Activated CD8-positive, alpha-beta T cell treated with anti-CD3 and anti-CD28 coated beads, Interleukin-2, amount 10 ng/mL, durations not matched to agents 7 days and 5 days (primary cell): ENCODE measurements around the gene COL26A1. TPM values are rescaled to one million over a fixed set of nuclear protein-coding genes. Genes with fewer than 3 reads are reported as not detected.

Experiments used
- ATAC-seq: fragments of 150-1000 bp; cut with Tn5 transposase; one replicate; pipeline ENCODE4 v1.10.0; 2021; ENCODE audit warnings: moderate library complexity
- CTCF ChIA-PET: fragments of 350-600 bp; sonication (Branson Sonifier 250); formaldehyde crosslinking; loops from one replicate; lab custom pipeline; 2021; ENCODE audit warnings: antibody characterized with exemption; lab: Charles Lee
- POLR2A ChIA-PET: fragments of 350-600 bp; sonication (Branson Sonifier 250); formaldehyde crosslinking; loops from one replicate; lab custom pipeline; 2021; ENCODE audit warnings: antibody characterized with exemption; lab: Charles Lee
- DNase-seq: peaks from one replicate; pipeline ENCODE4 v3.0.0-alpha.2; 2020
- H3K27ac Mint-ChIP-seq: one replicate; pipeline ENCODE4 v1.8.0; 2021; ENCODE audit warnings: mild to moderate bottlenecking, mixed read lengths
- H3K27me3 Mint-ChIP-seq: one replicate; pipeline ENCODE4 v1.8.0; 2021; ENCODE audit warnings: low read depth, mixed read lengths
- H3K36me3 Mint-ChIP-seq: one replicate; pipeline ENCODE4 v1.8.0; 2021; ENCODE audit warnings: low read depth, mixed read lengths
- H3K4me1 Mint-ChIP-seq: one replicate; pipeline ENCODE4 v1.8.0; 2021; ENCODE audit warnings: low read depth, mixed read lengths
- H3K4me3 Mint-ChIP-seq: one replicate; pipeline ENCODE4 v1.8.0; 2021; ENCODE audit warnings: mild to moderate bottlenecking, mixed read lengths
- H3K9me3 Mint-ChIP-seq: one replicate; pipeline ENCODE4 v1.8.0; 2022; ENCODE audit warnings: mixed read lengths; ENCODE audit not compliant: insufficient read depth
- total RNA-seq, 2 experiments: library from RNA; stranded (reverse); gene quantifications; one replicate each; pipeline ENCODE4 v1.2.3, GENCODE V29; 2021

Gene COL26A1
- total RNA-seq, 2 experiments from 2014 or later: not detected

- Mint-ChIP-seq H3K27ac (no peak overlapping the region), H3K9me3 (no peaks in the 10 kb centered on the region), H3K4me1 (no peaks in the 10 kb centered on the region), H3K4me3 (no peak overlapping the region), H3K27me3 (no peaks in the 10 kb centered on the region), H3K36me3 (no peaks in the 10 kb centered on the region)
- ATAC-seq (no peak), DNase-seq (no peak)
- CTCF ChIA-PET: interaction anchor here (1.2 kb wide), 1 partner anchor 9 kb away, joined by 3 read pairs; no protein-coding TSS in a partner anchor
- POLR2A ChIA-PET: interaction anchor here (0.6 kb wide), 1 partner anchor 269 kb away, joined by 4 read pairs; no protein-coding TSS in a partner anchor
These were observed 228.2 kb downstream of the COL26A1 start for GRCh38 chr7:101590663-101591435.

DNA sequence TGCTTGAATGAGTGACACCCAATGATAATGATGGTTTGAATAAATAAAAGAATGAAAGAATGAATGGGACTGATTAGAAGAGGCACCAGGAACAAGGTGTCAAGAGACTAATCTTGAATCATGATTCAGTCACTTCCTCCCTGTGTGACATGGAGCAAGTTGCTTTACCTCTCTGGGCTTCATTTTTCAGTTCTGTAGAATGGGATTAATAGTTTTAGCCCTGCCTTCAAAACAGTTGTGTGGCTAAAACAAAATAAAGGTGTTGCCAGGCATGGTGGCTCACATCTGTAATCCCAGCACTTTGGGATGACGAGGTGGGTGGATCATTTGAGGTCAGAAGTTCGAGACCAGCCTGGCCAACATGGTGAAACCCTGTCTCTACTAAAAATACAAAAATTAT is 228.8 kb downstream of the COL26A1 start:
- Mint-ChIP-seq H3K27me3 (no peaks in the 10 kb centered on the region), H3K36me3 (no peaks in the 10 kb centered on the region), H3K9me3 (no peaks in the 10 kb centered on the region), H3K27ac (no peak overlapping the region), H3K4me1 (no peaks in the 10 kb centered on the region), H3K4me3 (no peak overlapping the region)
- CTCF ChIA-PET: interaction anchor here (1.2 kb wide), 1 partner anchor 9 kb away, joined by 3 read pairs; no protein-coding TSS in a partner anchor
- POLR2A ChIA-PET: interaction anchor here (0.6 kb wide), 1 partner anchor 269 kb away, joined by 4 read pairs; no protein-coding TSS in a partner anchor
- ATAC-seq (no peak), DNase-seq (no peak)

DNA sequence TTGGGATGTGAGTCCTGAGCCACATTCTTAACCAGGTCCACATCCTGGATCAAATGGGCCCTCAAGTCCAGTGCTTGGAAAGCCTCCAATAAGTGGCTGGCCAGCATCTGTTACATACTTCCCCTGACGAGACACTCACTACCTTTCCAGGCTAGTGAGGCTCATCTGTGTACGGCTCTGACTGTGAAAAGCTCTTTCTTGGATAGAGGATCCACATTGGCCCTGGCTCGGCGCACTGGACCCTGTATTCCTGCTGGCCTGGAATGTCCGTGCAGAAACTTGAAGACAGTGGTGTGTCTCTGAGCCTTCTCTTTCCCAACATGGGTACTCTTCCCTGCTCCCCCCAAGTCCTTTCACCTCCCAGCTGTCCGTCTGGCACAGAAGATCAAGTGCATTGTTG is 230.9 kb downstream of the COL26A1 start:
- POLR2A ChIA-PET: no interaction called here
- H3K4me1 Mint-ChIP-seq: no peaks in the 10 kb centered on the region
- ATAC-seq (no peak), DNase-seq (no peak)
- no peaks in the 10 kb centered on the region for H3K36me3 Mint-ChIP-seq
- H3K27me3 Mint-ChIP-seq: no peaks in the 10 kb centered on the region
- CTCF ChIA-PET: no interaction called here
- no peak overlapping the region for H3K27ac Mint-ChIP-seq
- no peaks in the 10 kb centered on the region for H3K9me3 Mint-ChIP-seq
- no peak overlapping the region for H3K4me3 Mint-ChIP-seq

GRCh38 chr7:101594790-101595189 is 232.1 kb downstream of the COL26A1 start:
- H3K4me1 Mint-ChIP-seq: no peaks in the 10 kb centered on the region

GRCh38 chr7:101595246-101595645 is 232.6 kb downstream of the COL26A1 start:
- no peak overlapping the region for H3K4me3 Mint-ChIP-seq
- ChIA-PET CTCF (interaction anchor here (1.5 kb wide), 1 partner anchor 52 kb away, joined by 4 read pairs; no protein-coding TSS in a partner anchor), POLR2A (interaction anchor here (0.8 kb wide), 1 partner anchor 10 kb away, joined by 4 read pairs; no protein-coding TSS in a partner anchor)
- no peaks in the 10 kb centered on the region for H3K36me3 Mint-ChIP-seq
- no peak overlapping the region for H3K27ac Mint-ChIP-seq
- H3K4me1 Mint-ChIP-seq: no peaks in the 10 kb centered on the region
- DNase-seq (no peak), ATAC-seq (no peak)
- no peaks in the 10 kb centered on the region for H3K27me3 Mint-ChIP-seq
- no peaks in the 10 kb centered on the region for H3K9me3 Mint-ChIP-seq

More at GRCh38 chr7:101594790-101595189, 232.1 kb downstream of the COL26A1 start:
- no peak for ATAC-seq
- Mint-ChIP-seq H3K9me3 (no peaks in the 10 kb centered on the region), H3K36me3 (no peaks in the 10 kb centered on the region), H3K27ac (no peak overlapping the region), H3K4me3 (no peak overlapping the region), H3K27me3 (no peaks in the 10 kb centered on the region)
- POLR2A ChIA-PET: no interaction called here
- DNase-seq: no peak
- CTCF ChIA-PET: interaction anchor here (1.5 kb wide), 1 partner anchor 51 kb away, joined by 4 read pairs; no protein-coding TSS in a partner anchor

DNA sequence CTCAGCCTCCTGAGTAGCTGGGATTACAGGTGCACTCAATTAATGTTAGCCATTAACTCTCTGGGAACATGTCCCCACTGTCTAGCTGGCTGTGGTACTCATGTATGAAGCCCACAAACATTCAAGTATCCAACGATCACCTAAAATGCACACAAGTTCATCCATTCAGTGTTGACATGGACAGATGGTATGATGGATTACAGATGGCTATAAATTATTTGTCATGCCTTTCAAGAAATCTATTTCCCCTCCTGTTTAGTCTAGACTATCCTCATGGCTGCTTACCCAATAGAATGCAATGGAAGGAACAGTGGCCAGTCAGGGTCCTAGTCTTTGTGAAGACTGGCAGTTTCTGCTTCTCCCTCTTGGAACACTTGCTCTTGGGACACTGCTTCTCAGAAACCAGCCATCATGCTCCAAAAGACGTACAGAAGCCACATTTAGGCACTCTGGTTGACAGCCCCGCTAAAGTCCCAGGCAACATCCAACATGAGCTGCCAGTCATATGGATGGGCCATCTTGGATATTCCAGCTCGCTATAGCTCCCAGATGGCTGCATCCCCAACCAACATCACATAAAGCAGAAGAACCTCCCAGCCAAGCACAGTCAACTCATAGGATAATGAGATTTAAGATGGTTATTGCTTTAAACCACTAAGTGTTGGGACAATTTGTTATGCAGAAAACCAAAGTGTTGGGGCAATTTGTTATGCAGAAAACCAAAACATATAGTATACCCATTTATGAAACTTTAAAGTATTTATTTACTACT is 233.3 kb downstream of the COL26A1 start:
- no peak for ATAC-seq
- Mint-ChIP-seq H3K4me3 (no peak overlapping the region), H3K27me3 (no peaks in the 10 kb centered on the region), H3K9me3 (no peaks in the 10 kb centered on the region), H3K36me3 (no peaks in the 10 kb centered on the region), H3K27ac (no peak overlapping the region), H3K4me1 (no peaks in the 10 kb centered on the region)
- no peak for DNase-seq
- POLR2A ChIA-PET: interaction anchor here (0.8 kb wide), 1 partner anchor 10 kb away, joined by 4 read pairs; no protein-coding TSS in a partner anchor
- CTCF ChIA-PET: interaction anchor here (1.5 kb wide), 1 partner anchor 53 kb away, joined by 4 read pairs; no protein-coding TSS in a partner anchor

DNA sequence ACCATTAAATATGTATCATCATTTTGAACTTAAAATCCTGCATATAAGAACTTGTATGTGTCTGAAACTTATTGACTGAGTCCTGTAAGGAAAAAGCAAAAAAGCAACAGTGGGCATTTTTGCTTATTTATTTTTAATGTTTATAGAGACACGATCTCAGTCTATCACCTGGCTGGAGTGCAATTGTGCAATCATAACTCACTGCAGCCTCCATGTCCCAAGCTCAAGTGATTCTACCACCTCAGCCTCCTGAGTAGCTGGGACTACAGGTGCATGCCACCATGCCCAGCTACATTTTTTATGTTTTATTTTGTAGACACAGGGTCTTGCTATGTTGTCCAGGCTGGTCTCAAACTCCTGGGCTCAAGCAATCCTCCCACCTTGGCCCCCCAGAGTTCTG is 234.2 kb downstream of the COL26A1 start:
- CTCF ChIA-PET: no interaction called here
- Mint-ChIP-seq H3K27me3 (no peaks in the 10 kb centered on the region), H3K4me3 (no peak overlapping the region)

GRCh38 chr7:101597941-101598340 is 235.3 kb downstream of the COL26A1 start:
- H3K9me3 Mint-ChIP-seq: no peaks in the 10 kb centered on the region
- no peaks in the 10 kb centered on the region for H3K4me1 Mint-ChIP-seq
- no peaks in the 10 kb centered on the region for H3K27me3 Mint-ChIP-seq
- ChIA-PET CTCF (no interaction called here), POLR2A (no interaction called here)
- no peaks in the 10 kb centered on the region for H3K36me3 Mint-ChIP-seq
- DNase-seq (no peak), ATAC-seq (no peak)
- no peak overlapping the region for H3K27ac Mint-ChIP-seq
- no peak overlapping the region for H3K4me3 Mint-ChIP-seq

More for the DNA sequence above, 234.2 kb downstream of the COL26A1 start:
- POLR2A ChIA-PET: interaction anchor here (0.6 kb wide), 1 partner anchor 11 kb away, joined by 8 read pairs; no protein-coding TSS in a partner anchor
- no peak for ATAC-seq
- H3K9me3 Mint-ChIP-seq: no peaks in the 10 kb centered on the region
- no peak overlapping the region for H3K27ac Mint-ChIP-seq
- no peak for DNase-seq
- no peaks in the 10 kb centered on the region for H3K4me1 Mint-ChIP-seq
- H3K36me3 Mint-ChIP-seq: no peaks in the 10 kb centered on the region

DNA sequence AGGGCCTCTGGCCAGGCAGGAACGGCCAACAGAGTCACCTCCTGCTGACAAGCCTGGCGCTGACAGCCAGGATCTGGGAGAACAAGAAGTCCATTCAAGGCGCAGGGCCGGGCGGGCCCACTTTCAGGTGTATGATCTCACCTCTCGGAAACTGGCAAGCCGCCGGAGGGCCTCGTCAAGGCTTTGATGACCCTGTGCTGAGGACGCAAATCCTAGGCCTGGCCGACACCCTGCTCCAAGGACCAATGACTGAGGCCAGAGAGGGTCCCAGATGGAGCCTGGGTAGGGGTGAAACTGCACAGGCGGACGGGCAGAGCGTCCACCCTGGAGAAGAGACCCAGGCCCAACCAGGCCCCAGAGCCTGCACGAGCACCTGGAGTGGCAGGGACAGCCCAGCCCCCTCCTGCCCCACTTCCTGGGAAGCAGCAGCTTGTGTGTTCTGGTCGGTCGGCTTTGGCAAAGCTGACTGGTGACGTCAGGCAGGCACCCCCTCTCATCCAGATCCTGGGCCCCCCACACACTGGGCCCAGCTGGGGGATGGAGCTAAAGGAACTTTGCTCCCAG is 235.8 kb downstream of the COL26A1 start:
- ATAC-seq (no peak), DNase-seq (no peak)
- ChIA-PET CTCF (interaction anchor here (1.1 kb wide), 1 partner anchor 38 kb away, joined by 3 read pairs; no protein-coding TSS in a partner anchor), POLR2A (no interaction called here)
- no peaks in the 10 kb centered on the region for H3K36me3 Mint-ChIP-seq
- no peaks in the 10 kb centered on the region for H3K9me3 Mint-ChIP-seq
- H3K4me3 Mint-ChIP-seq: no peak overlapping the region
- no peaks in the 10 kb centered on the region for H3K4me1 Mint-ChIP-seq
- H3K27me3 Mint-ChIP-seq: no peaks in the 10 kb centered on the region
- H3K27ac Mint-ChIP-seq: no peak overlapping the region

DNA sequence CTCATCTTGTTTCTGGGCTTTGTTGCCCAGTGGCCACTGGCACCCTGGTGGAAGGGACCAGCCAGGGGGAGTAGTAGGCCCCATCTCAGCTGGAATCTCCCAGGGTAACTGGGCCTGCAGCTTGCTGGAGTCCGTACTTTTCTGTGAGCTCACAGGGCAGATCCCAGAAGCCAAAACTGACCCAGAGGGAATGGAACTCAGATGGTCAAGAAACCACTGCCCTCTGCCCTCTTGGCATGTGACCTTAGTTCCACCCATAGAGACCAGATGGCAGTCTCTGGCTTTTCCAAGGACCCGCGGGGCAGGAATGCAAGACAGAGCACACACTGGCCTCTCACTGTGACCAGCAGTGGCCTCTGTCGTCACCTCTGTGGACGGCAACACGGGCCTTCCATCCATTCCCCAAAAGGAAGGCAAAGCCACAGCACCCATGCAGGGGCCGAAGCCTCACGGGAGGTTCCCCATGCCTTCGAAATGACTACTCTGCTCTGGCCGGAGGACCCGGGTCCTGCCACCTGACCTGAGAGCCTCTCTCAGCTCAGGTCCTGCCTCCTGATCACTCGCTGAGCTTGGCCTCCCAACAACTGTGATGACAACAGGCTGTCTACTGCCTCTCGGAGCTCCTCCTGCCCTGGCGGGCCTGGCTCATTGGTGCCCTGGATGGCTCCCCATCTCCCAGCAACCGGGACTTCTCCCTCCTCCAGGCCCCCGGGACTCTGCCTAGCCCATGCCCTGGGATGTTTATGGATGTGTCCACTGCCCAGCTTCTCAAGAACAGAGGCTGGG is 236.5 kb downstream of the COL26A1 start:
- DNase-seq (no peak), ATAC-seq (no peak)
- ChIA-PET CTCF (interaction anchor here (1.1 to 1.4 kb wide), 2 partner anchors 38 to 673 kb away, joined by 3 to 4 read pairs; no protein-coding TSS in a partner anchor), POLR2A (no interaction called here)
- Mint-ChIP-seq H3K4me1 (no peaks in the 10 kb centered on the region), H3K27ac (no peak overlapping the region), H3K4me3 (no peak overlapping the region), H3K9me3 (no peaks in the 10 kb centered on the region), H3K27me3 (no peaks in the 10 kb centered on the region), H3K36me3 (no peaks in the 10 kb centered on the region)

DNA sequence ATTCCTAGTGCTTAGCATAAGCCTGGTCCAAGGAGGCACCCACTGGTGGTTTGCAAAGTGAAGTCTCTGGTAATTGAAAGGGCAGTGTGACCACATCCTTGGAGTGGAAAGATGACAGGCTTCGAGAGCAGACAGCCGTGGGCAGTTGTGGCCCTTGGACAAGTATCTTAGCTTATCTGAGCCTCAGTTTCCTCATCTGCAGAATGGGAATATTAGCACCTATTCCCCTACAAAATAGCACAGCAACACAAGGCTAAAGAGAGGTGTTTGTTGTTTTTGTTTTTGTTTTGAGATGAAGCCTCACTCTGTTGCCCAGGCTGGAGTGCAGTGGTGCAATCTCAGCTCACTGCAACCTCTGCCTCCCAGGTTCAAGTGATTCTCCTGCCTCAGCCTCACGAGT is 237.1 kb downstream of the COL26A1 start:
- POLR2A ChIA-PET: no interaction called here
- CTCF ChIA-PET: interaction anchor here (0.8 to 1.4 kb wide), 2 partner anchors 9 to 673 kb away, joined by 3 to 4 read pairs; no protein-coding TSS in a partner anchor
- no peak for ATAC-seq

More for the DNA sequence above, 237.1 kb downstream of the COL26A1 start:
- Mint-ChIP-seq H3K9me3 (no peaks in the 10 kb centered on the region), H3K4me3 (no peak overlapping the region), H3K4me1 (no peaks in the 10 kb centered on the region), H3K27me3 (no peaks in the 10 kb centered on the region), H3K27ac (no peak overlapping the region), H3K36me3 (no peaks in the 10 kb centered on the region)
- no peak for DNase-seq
